GM23248 (cell line): ENCODE results near the gene DNAJB4.
"Not testable (repeated sequence)": the region's sequence is repeated elsewhere in the genome, so short reads cannot be mapped to it uniquely, and the experiment has no call there.

Experiments used
- EZH2 ChIP-seq: fragments of 200-600 bp; sonication (generic); IDR thresholded peaks from 2 replicates; pipeline ENCODE4 v1.6.1; 2018; ENCODE audit warnings: antibody characterized with exemption, mild to moderate bottlenecking; ENCODE audit not compliant: insufficient read depth, poor library complexity, severe bottlenecking
- EZH2phosphoT487 ChIP-seq: fragments of 200-600 bp; sonication (generic); IDR thresholded peaks from 2 replicates; pipeline ENCODE4 v1.6.1; 2018; ENCODE audit warnings: antibody characterized with exemption, moderate library complexity, mild to moderate bottlenecking, low read depth; ENCODE audit not compliant: insufficient read depth

DNA sequence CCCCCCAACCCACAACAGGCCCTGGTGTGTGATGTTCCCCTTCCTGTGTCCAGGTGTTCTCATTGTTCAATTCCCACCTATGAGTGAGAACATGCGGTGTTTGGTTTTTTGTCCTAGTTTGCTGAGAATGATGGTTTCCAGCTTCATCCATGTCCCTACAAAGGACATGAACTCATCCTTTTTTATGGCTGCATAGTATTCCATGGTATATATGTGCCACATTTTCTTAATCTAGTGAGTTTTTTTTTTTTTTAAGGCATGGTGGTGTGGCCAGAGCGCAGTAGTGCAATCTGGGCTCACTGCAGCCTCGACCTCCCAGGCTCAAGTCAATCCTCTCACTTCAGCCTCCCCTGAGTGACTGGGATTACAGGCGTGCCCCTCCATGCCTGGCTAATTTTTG is 16.4 kb downstream of the DNAJB4 start:
- TF ChIP-seq EZH2, EZH2phosphoT487: not testable (repeated sequence)
